K562 (cell line): ENCODE data around the gene SENP8.

ENCODE experiments used
- ATF3 ChIP-seq, 2 experiments: fragments of 450-650 bp in 1 of 2; sonication (generic) in 1 of 2; formaldehyde crosslinking in 1 of 2; IDR thresholded peaks in 1 of 2; conservative IDR thresholded peaks in 1 of 2; 2 replicates each; pipeline versions ENCODE4 v1.6.1 to v1.8.1; 2016 to 2023; ENCODE audit warnings: mild to moderate bottlenecking in 2 of 2, moderate library complexity in 2 of 2, inconsistent platforms in 1 of 2, missing genetic modification reagents in 1 of 2
- ATF4 ChIP-seq: fragments of 450-650 bp; formaldehyde crosslinking; IDR thresholded peaks from 2 replicates; pipeline ENCODE4 v1.4.0; 2022; ENCODE audit warnings: mild to moderate bottlenecking, moderate library complexity
- BHLHE40 ChIP-seq: IDR thresholded peaks from 2 replicates; pipeline ENCODE4 v1.6.1; 2011; ENCODE audit warnings: low read length, improper control_type of control experiment
- CTCF ChIP-seq, 3 experiments: IDR thresholded peaks in 2 of 3; conservative IDR thresholded peaks in 1 of 3; 2 replicates each; pipeline ENCODE4 v1.5.1; 2011 to 2012; ENCODE audit warnings: low read length in 3 of 3, mild to moderate bottlenecking in 3 of 3, control low read depth in 2 of 3, improper control_type of control experiment in 1 of 3, inconsistent platforms in 1 of 3, low read depth in 1 of 3, mixed read lengths in 1 of 3, moderate library complexity in 1 of 3; ENCODE audit not compliant: insufficient read depth in 2 of 3
- EGR1 ChIP-seq: fragments of 450-650 bp; conservative IDR thresholded peaks from 2 replicates; pipeline ENCODE4 v1.6.1; 2017; ENCODE audit warnings: mild to moderate bottlenecking
- FOXA3 ChIP-seq, 2 experiments: fragments of 450-650 bp in 1 of 2; sonication (generic) in 1 of 2; formaldehyde crosslinking; IDR thresholded peaks in 1 of 2; conservative IDR thresholded peaks in 1 of 2; 2 replicates each; pipeline versions ENCODE4 v1.4.0 to v1.8.0; 2020 to 2022; ENCODE audit warnings: mild to moderate bottlenecking in 2 of 2, missing genetic modification reagents in 1 of 2
- GTF2F1 ChIP-seq: IDR thresholded peaks from 2 replicates; pipeline ENCODE4 v1.6.1; 2011; ENCODE audit warnings: low read depth, low read length, improper control_type of control experiment
- HMG20A ChIP-seq: fragments of 450-650 bp; formaldehyde crosslinking; conservative IDR thresholded peaks from 2 replicates; pipeline ENCODE4 v1.4.0; 2020; ENCODE audit warnings: mild to moderate bottlenecking, mixed read lengths
- MAX ChIP-seq: sonication (generic); formaldehyde crosslinking; IDR thresholded peaks from 2 replicates; pipeline ENCODE4 v1.9.0; 2022; ENCODE audit warnings: mild to moderate bottlenecking, missing genetic modification reagents
- NFE2L1 ChIP-seq: fragments of 450-650 bp; IDR thresholded peaks from 2 replicates; pipeline ENCODE4 v1.6.1; 2016; ENCODE audit warnings: missing genetic modification characterization, low read depth, mild to moderate bottlenecking, missing compliant biosample characterization, moderate library complexity, borderline replicate concordance
- POLR2A ChIP-seq: fragments of 450-650 bp; conservative IDR thresholded peaks from 2 replicates; pipeline ENCODE4 v1.6.1; 2016
- RERE ChIP-seq: sonication (generic); formaldehyde crosslinking; IDR thresholded peaks from 2 replicates; pipeline ENCODE4 v1.8.0; 2023; ENCODE audit warnings: missing genetic modification reagents, mild to moderate bottlenecking, borderline replicate concordance
- ZNF121 ChIP-seq: sonication (generic); formaldehyde crosslinking; conservative IDR thresholded peaks from 2 replicates; pipeline ENCODE4 v1.8.0; 2022; ENCODE audit warnings: missing genetic modification reagents
- ZNF785 ChIP-seq: fragments of 250-450 bp; sonication (Bioruptor Pico); IDR thresholded peaks from 2 replicates; pipeline ENCODE4 v1.4.0; 2020; ENCODE audit warnings: mild to moderate bottlenecking

GRCh38 chr15:72133211-72133610 is 15.0 kb downstream of the SENP8 start:
- TF ChIP-seq ZNF785 (no peak), FOXA3 (CRISPR knock-in tag; conservative IDR thresholded peaks at IDR 0.05 in 1 of 2, IDR thresholded peaks at IDR 0.05 in 1 of 2) (no peak), MAX (CRISPR knock-in tag) (no peak), POLR2A (no peak), CTCF (IDR thresholded peaks at IDR 0.05 in 2 of 3, conservative IDR thresholded peaks at IDR 0.05 in 1 of 3; ENCODE audit: insufficient read depth in 2 of 3, low read depth in 1 of 3, low read length in 3 of 3) (no peak), ATF3 (IDR thresholded peaks at IDR 0.05) (no peak), ATF3 (CRISPR knock-in tag; conservative IDR thresholded peaks at IDR 0.05) (no peak), GTF2F1 (no peak), NFE2L1 (tag) (no peak), HMG20A (no peak), EGR1 (no peak), BHLHE40 (no peak), RERE (CRISPR knock-in tag) (no peak), ATF4 (no peak), ZNF121 (CRISPR knock-in tag) (no peak)
